Astrocyte (in vitro differentiated cells and primary cell): Measurements from ENCODE around the gene OPA3.

ENCODE experiments used
- CTCF ChIP-seq: IDR thresholded peaks from 2 replicates; pipeline ENCODE4 v1.5.1; 2011; ENCODE audit warnings: low read depth, mild to moderate bottlenecking, inconsistent platforms, low read length, moderate library complexity; ENCODE audit not compliant: insufficient read depth
- EZH2 ChIP-seq: IDR thresholded peaks from 2 replicates; pipeline ENCODE4 v1.6.1; 2012; ENCODE audit warnings: mild to moderate bottlenecking, low read length, inconsistent platforms; ENCODE audit not compliant: insufficient read depth

- TF ChIP-seq EZH2, result no peak
- TF ChIP-seq CTCF, result no peak
These were observed 75.5 kb downstream of the OPA3 start for GRCh38 chr19:45508861-45509691.
